NT2/D1 (cell line): ENCODE results near the gene PNPLA5.
"Not testable (repeated sequence)": the region's sequence is repeated elsewhere in the genome, so short reads cannot be mapped to it uniquely, and the experiment has no call there.

Experiments used
- DNase-seq: peaks from one replicate; pipeline ENCODE4 v3.0.0-alpha.2; 2011; ENCODE audit warnings: low read depth, low spot score
- H3K27me3 ChIP-seq: 2 replicates; pipeline ENCODE4 v1.6.0; 2011; ENCODE audit warnings: mild to moderate bottlenecking; ENCODE audit not compliant: insufficient read length, insufficient read depth
- H3K36me3 ChIP-seq: 2 replicates; pipeline ENCODE4 v1.6.1; 2011; ENCODE audit warnings: mild to moderate bottlenecking, low read length, mixed read lengths; ENCODE audit not compliant: insufficient read depth, insufficient read length
- H3K4me1 ChIP-seq: 2 replicates; pipeline ENCODE4 v1.5.1; 2011; ENCODE audit not compliant: insufficient read depth, insufficient read length
- H3K4me3 ChIP-seq: 2 replicates; pipeline ENCODE4 v1.5.1; 2011; ENCODE audit warnings: low read depth; ENCODE audit not compliant: insufficient read length
- H3K9ac ChIP-seq: 2 replicates; pipeline ENCODE4 v1.6.0; 2011; ENCODE audit warnings: low read depth; ENCODE audit not compliant: insufficient read length
- H3K9me3 ChIP-seq: 2 replicates; pipeline ENCODE4 v1.5.1; 2011; ENCODE audit warnings: mild to moderate bottlenecking, low read length; ENCODE audit not compliant: insufficient read depth
- SUZ12 ChIP-seq: IDR thresholded peaks from 2 replicates; pipeline ENCODE4 v1.6.1; 2011; ENCODE audit not compliant: insufficient read length, insufficient read depth; ENCODE audit errors: extremely low read depth
- YY1 ChIP-seq: IDR thresholded peaks from 2 replicates; pipeline ENCODE4 v1.6.1; 2011; ENCODE audit not compliant: insufficient read length, insufficient read depth
- ZNF274 ChIP-seq: IDR thresholded peaks from 2 replicates; pipeline ENCODE4 v1.6.1; 2011; ENCODE audit warnings: mild to moderate bottlenecking, low read depth, low read length

PNPLA5 gene

GRCh38 chr22:43880541-43880991, 11.2 kb downstream of the PNPLA5 start:
- H3K9ac ChIP-seq = no peak overlapping the region
- peaks cover 5% of the 10 kb centered on the region for H3K4me1 ChIP-seq
- H3K27me3 ChIP-seq = no peaks in the 10 kb centered on the region
- no peaks in the 10 kb centered on the region for H3K9me3 ChIP-seq
- TF ChIP-seq ZNF274 (no peak), SUZ12 (no peak), YY1 (no peak)
- no peak overlapping the region for H3K4me3 ChIP-seq
- no peak for DNase-seq
- no peaks in the 10 kb centered on the region for H3K36me3 ChIP-seq

GRCh38 chr22:43879901-43880540, 11.8 kb downstream of the PNPLA5 start:
- H3K9ac ChIP-seq = no peak overlapping the region
- no peaks in the 10 kb centered on the region for H3K36me3 ChIP-seq
- no peaks in the 10 kb centered on the region for H3K27me3 ChIP-seq
- no peaks in the 10 kb centered on the region; the same call in 1 of the 2 replicates for H3K9me3 ChIP-seq
- H3K4me1 ChIP-seq = peaks cover 5% of the 10 kb centered on the region
- no peak overlapping the region for H3K4me3 ChIP-seq
- TF ChIP-seq YY1 (no peak), SUZ12 (no peak), ZNF274 (no peak)
- no peak for DNase-seq

GRCh38 chr22:43878831-43879550, 12.8 kb downstream of the PNPLA5 start:
- Histone ChIP-seq H3K9me3 (peaks cover 8% of the 10 kb centered on the region; the same call in 1 of the 2 replicates), H3K27me3 (no peaks in the 10 kb centered on the region), H3K4me1 (peaks cover 5% of the 10 kb centered on the region), H3K9ac (no peak overlapping the region), H3K36me3 (no peaks in the 10 kb centered on the region), H3K4me3 (no peak overlapping the region)
- no peak for DNase-seq
- TF ChIP-seq SUZ12 = no peak
- TF ChIP-seq ZNF274 = no peak
- TF ChIP-seq YY1 = no peak

- Histone ChIP-seq H3K9ac (no peak overlapping the region), H3K36me3 (no peaks in the 10 kb centered on the region)
Measured at GRCh38 chr22:43878079-43878795, 13.6 kb downstream of the PNPLA5 start.

GRCh38 chr22:43876866-43877509, 14.8 kb downstream of the PNPLA5 start:
- H3K4me1 ChIP-seq = peaks cover 4% of the 10 kb centered on the region
- no peak overlapping the region for H3K4me3 ChIP-seq
- TF ChIP-seq ZNF274 (no peak), YY1 (no peak), SUZ12 (no peak)
- no peak overlapping the region for H3K9ac ChIP-seq
- DNase-seq = no peak
- no peaks in the 10 kb centered on the region for H3K36me3 ChIP-seq
- H3K9me3 ChIP-seq = peaks cover 8% of the 10 kb centered on the region; the same call in 1 of the 2 replicates
- H3K27me3 ChIP-seq = no peaks in the 10 kb centered on the region

More at GRCh38 chr22:43878079-43878795, 13.6 kb downstream of the PNPLA5 start:
- Histone ChIP-seq H3K4me3 (no peak overlapping the region), H3K4me1 (peaks cover 5% of the 10 kb centered on the region), H3K27me3 (no peaks in the 10 kb centered on the region), H3K9me3 (peaks cover 8% of the 10 kb centered on the region; the same call in 1 of the 2 replicates)
- TF ChIP-seq YY1 (no peak), SUZ12 (no peak), ZNF274 (no peak)
- no peak for DNase-seq

- no peak overlapping the region for H3K9ac ChIP-seq
- H3K27me3 ChIP-seq = no peaks in the 10 kb centered on the region
- H3K4me3 ChIP-seq = no peak overlapping the region
- TF ChIP-seq SUZ12 (no peak), ZNF274 (no peak), YY1 (no peak)
- peaks cover 8% of the 10 kb centered on the region; the same call in 1 of the 2 replicates for H3K9me3 ChIP-seq
- DNase-seq = no peak
- H3K36me3 ChIP-seq = no peaks in the 10 kb centered on the region
- H3K4me1 ChIP-seq = no peaks in the 10 kb centered on the region
Measured at GRCh38 chr22:43869799-43870198, 22.0 kb downstream of the PNPLA5 start.

- not testable (repeated sequence) for H3K4me1 ChIP-seq, H3K27me3 ChIP-seq, DNase-seq, H3K9me3 ChIP-seq, H3K4me3 ChIP-seq, H3K9ac ChIP-seq, H3K36me3 ChIP-seq
Measured at GRCh38 chr22:43869001-43869400, 22.8 kb downstream of the PNPLA5 start.
